ENCODE data around the gene NAA38.

NAA38 gene

DNA sequence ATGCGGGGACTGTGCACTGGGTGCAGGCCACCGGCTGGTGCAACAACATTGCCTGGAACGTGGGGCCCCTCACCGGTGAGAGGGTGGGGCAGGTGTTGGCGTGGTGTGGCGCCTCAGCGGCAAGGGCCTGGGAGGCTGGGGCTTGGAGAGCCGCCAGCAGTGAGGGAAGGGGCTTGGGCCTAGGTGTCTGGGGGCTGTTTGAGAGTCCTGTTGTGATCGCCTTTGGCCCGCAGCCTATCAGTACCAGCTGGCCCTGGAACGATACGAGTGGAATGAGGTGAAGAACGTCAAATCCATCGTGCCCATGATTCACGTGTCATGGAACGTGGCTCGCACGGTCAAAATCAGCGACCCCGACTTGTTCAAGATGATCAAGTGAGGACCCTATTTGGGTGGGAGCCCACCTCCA, 5.1 kb downstream of the NAA38 start:
- Histone ChIP-seq H3K4me1 (peaks cover 16% of the 10 kb centered on the region), H3K9me3 (no peaks in the 10 kb centered on the region), H3K27me3 (ENCODE audit: low read depth) (no peaks in the 10 kb centered on the region), H3K4me3 (no peak overlapping the region), H3K36me3 (replicated peaks) (peaks cover 39% of the 10 kb centered on the region)
- in situ Hi-C loops (cut with MboI; ENCODE audit: low sequenced_read_pairs), result no loop called here
- DNase-seq (ENCODE audit: low spot score in 2 of 2), result no peak

DNA sequence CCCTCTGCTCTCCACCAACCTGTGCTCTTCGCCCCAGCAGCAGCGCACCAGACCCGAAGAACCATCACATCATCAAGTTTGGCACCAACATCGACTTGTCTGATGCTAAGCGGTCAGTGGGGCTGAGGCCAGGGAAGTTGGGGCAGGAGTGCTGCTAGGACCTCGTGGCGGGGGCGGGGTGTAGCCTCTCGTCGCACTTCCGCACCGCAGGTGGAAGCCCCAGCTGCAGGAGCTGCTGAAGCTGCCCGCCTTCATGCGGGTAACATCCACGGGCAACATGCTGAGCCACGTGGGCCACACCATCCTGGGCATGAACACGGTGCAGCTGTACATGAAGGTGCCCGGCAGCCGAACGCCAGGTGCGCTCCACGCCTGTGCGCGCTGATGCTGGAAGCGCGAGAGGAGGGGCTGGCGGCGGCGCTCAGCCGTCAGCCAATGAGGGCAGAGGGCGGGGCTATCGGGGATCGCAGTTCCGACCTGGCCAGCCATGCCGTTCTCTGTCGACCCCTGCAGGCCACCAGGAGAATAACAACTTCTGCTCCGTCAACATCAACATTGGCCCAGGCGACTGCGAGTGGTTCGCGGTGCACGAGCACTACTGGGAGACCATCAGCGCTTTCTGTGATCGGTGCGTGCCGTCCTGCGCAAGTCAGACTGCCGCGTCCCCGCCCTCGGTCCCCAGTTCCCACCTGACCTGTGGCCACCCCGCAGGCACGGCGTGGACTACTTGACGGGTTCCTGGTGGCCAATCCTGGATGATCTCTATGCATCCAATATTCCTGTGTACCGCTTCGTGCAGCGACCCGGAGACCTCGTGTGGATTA, 5.7 kb downstream of the NAA38 start:
- Histone ChIP-seq H3K4me1 (peaks cover 16% of the 10 kb centered on the region), H3K9me3 (no peaks in the 10 kb centered on the region), H3K4me3 (peak overlapping the region; percentile 17), H3K27me3 (ENCODE audit: low read depth) (no peaks in the 10 kb centered on the region), H3K36me3 (replicated peaks) (peaks cover 39% of the 10 kb centered on the region)
- in situ Hi-C loops (cut with MboI; ENCODE audit: low sequenced_read_pairs), result no loop called here
- peak; percentile 90 to 96 for DNase-seq (ENCODE audit: low spot score in 2 of 2)

DNA sequence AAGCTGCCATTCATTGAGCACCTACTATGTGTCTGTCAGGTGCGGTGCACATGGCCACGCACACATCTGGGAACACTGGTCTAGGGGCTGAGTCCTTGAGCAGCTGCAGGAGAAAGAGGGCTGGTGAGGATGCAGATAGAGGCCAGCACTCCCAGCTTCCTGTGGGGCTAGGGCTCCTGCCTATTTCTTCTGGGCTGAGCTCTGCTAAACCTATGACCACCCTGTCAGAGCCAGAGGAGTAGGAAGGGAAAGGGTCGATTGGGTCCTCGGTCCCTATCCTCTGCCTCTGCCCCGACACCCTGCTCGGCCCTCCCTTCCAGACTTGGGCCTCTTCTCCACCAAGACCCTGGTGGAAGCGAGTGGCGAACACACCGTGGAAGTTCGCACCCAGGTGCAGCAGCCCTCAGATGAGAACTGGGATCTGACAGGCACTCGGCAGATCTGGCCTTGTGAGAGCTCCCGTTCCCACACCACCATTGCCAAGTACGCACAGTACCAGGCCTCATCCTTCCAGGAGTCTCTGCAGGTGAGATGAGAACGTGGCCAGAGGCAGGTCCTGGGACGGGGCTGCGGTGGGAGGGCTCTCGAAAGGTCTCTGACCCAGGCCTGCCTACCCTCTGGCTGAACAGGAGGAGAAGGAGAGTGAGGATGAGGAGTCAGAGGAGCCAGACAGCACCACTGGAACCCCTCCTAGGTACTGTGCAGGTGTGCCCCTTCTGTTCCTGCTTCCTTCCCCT, 6.5 kb downstream of the NAA38 start:
- in situ Hi-C loops (cut with MboI; ENCODE audit: low sequenced_read_pairs), result no loop called here
- peaks cover 39% of the 10 kb centered on the region for H3K36me3 ChIP-seq (replicated peaks)
- no peak for DNase-seq (ENCODE audit: low spot score in 2 of 2)
- H3K4me3 ChIP-seq, result no peak overlapping the region; the same call in 1 of the 2 replicates
- H3K4me1 ChIP-seq, result peaks cover 10% of the 10 kb centered on the region
- no peaks in the 10 kb centered on the region for H3K9me3 ChIP-seq
- H3K27me3 ChIP-seq (ENCODE audit: low read depth), result no peaks in the 10 kb centered on the region

DNA sequence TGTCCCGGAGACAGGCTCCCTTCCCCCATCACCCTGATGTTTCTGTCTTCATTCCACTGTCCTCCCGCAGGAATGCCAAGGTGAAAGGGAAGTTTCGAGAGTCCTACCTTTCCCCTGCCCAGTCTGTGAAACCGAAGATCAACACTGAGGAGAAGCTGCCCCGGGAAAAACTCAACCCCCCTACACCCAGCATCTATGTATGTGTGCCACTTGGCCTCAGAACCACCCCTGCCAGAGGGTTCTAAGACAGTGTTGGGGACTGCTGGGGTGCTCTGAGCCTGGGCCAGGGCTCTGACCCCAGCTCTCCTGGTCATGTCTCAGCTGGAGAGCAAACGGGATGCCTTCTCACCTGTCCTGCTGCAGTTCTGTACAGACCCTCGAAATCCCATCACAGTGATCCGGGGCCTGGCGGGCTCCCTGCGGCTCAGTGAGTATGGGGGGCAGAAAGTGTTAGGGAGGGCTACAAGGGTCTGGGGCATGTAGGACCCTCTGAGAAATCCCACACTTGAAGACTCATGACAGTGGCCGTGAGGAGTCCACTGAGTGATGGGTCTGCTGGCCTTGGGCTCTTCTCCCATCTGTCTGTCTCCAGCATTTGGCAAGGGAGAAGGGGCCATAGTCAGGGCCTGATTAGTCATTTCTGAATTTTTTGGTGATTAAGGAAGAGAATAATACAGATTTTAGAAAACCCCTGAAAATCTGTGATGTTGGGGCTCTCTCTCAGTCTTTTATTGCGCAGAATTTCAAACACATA, 7.4 kb downstream of the NAA38 start:
- Histone ChIP-seq H3K4me1 (peaks cover 5% of the 10 kb centered on the region; the same call in 1 of the 2 replicates), H3K36me3 (replicated peaks) (peaks cover 41% of the 10 kb centered on the region), H3K9me3 (no peaks in the 10 kb centered on the region), H3K4me3 (no peak overlapping the region), H3K27me3 (ENCODE audit: low read depth) (no peaks in the 10 kb centered on the region)
- in situ Hi-C loops (cut with MboI; ENCODE audit: low sequenced_read_pairs), result no loop called here
- DNase-seq (ENCODE audit: low spot score in 2 of 2), result no peak

DNA sequence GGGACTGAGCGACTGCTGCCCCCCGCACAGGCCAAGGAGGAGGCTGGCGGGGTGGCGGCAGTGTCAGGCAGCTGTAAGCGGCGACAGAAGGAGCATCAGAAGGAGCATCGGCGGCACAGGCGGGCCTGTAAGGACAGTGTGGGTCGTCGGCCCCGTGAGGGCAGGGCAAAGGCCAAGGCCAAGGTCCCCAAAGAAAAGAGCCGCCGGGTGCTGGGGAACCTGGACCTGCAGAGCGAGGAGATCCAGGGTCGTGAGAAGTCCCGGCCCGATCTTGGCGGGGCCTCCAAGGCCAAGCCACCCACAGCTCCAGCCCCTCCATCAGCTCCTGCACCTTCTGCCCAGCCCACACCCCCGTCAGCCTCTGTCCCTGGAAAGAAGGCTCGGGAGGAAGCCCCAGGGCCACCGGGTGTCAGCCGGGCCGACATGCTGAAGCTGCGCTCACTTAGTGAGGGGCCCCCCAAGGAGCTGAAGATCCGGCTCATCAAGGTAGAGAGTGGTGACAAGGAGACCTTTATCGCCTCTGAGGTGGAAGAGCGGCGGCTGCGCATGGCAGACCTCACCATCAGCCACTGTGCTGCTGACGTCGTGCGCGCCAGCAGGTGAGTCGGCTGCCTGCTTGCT, 8.1 kb downstream of the NAA38 start:
- Histone ChIP-seq H3K4me1 (peaks cover 5% of the 10 kb centered on the region; the same call in 1 of the 2 replicates), H3K9me3 (no peaks in the 10 kb centered on the region), H3K36me3 (replicated peaks) (peaks cover 41% of the 10 kb centered on the region), H3K4me3 (no peak overlapping the region), H3K27me3 (ENCODE audit: low read depth) (no peaks in the 10 kb centered on the region)
- DNase-seq (ENCODE audit: low spot score in 2 of 2), result no peak
- in situ Hi-C loops (cut with MboI; ENCODE audit: low sequenced_read_pairs), result no loop called here

DNA sequence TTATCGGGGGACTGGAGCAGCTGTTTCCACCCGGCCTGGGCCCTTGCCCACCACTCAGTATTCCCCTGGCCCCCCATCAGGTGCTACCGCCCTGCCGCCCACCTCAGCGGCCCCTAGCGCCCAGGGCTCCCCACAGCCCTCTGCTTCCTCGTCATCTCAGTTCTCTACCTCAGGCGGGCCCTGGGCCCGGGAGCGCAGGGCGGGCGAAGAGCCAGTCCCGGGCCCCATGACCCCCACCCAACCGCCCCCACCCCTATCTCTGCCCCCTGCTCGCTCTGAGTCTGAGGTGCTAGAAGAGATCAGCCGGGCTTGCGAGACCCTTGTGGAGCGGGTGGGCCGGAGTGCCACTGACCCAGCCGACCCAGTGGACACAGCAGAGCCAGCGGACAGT, 8.6 kb downstream of the NAA38 start:
- H3K4me3 ChIP-seq, result no peak overlapping the region
- in situ Hi-C loops (cut with MboI; ENCODE audit: low sequenced_read_pairs), result no loop called here
- no peaks in the 10 kb centered on the region for H3K9me3 ChIP-seq
- no peaks in the 10 kb centered on the region for H3K27me3 ChIP-seq (ENCODE audit: low read depth)
- H3K4me1 ChIP-seq, result peaks cover 5% of the 10 kb centered on the region; the same call in 1 of the 2 replicates
- peaks cover 41% of the 10 kb centered on the region for H3K36me3 ChIP-seq (replicated peaks)
- no peak for DNase-seq (ENCODE audit: low spot score in 2 of 2)

DNA sequence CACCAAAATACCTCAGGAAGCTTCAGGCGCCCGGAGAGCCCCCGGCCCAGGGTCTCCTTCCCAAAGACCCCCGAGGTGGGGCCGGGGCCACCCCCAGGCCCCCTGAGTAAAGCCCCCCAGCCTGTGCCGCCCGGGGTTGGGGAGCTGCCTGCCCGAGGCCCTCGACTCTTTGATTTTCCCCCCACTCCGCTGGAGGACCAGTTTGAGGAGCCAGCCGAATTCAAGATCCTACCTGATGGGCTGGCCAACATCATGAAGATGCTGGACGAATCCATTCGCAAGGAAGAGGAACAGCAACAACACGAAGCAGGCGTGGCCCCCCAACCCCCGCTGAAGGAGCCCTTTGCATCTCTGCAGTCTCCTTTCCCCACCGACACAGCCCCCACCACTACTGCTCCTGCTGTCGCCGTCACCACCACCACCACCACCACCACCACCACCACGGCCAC, 9.2 kb downstream of the NAA38 start:
- H3K36me3 ChIP-seq (replicated peaks), result peaks cover 41% of the 10 kb centered on the region
- no peak overlapping the region for H3K4me3 ChIP-seq
- H3K4me1 ChIP-seq, result peaks cover 5% of the 10 kb centered on the region; the same call in 1 of the 2 replicates
- H3K9me3 ChIP-seq, result no peaks in the 10 kb centered on the region
- H3K27me3 ChIP-seq (ENCODE audit: low read depth), result no peaks in the 10 kb centered on the region
- in situ Hi-C loops (cut with MboI; ENCODE audit: low sequenced_read_pairs), result no loop called here
- no peak for DNase-seq (ENCODE audit: low spot score in 2 of 2)

DNA sequence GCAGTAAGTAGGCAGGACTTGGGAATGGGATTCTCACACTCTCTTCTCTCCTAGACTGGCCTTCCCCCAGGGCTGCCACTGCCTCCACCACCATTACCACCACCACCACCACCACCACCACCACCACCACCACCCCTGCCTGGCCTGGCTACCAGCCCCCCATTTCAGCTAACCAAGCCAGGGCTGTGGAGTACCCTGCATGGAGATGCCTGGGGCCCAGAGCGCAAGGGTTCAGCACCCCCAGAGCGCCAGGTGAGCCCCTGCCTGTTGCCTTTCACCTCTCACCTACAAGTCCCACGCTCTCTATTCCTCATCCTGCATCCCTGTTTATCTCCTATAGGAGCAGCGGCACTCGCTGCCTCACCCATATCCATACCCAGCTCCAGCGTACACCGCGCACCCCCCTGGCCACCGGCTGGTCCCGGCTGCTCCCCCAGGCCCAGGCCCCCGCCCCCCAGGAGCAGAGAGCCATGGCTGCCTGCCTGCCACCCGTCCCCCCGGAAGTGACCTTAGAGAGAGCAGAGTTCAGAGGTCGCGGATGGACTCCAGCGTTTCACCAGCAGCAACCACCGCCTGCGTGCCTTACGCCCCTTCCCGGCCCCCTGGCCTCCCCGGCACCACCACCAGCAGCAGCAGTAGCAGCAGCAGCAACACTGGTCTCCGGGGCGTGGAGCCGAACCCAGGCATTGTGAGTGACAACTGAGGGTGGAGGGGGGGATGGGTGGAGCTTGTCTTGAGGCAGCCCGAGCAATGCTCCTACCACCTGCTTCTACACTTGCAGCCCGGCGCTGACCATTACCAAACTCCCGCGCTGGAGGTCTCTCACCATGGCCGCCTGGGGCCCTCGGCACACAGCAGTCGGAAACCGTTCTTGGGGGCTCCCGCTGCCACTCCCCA, 10.3 kb downstream of the NAA38 start:
- Histone ChIP-seq H3K27me3 (ENCODE audit: low read depth) (no peaks in the 10 kb centered on the region), H3K4me3 (no peak overlapping the region), H3K9me3 (no peaks in the 10 kb centered on the region), H3K4me1 (peaks cover 5% of the 10 kb centered on the region; the same call in 1 of the 2 replicates), H3K36me3 (replicated peaks) (peaks cover 30% of the 10 kb centered on the region)
- in situ Hi-C loops (cut with MboI; ENCODE audit: low sequenced_read_pairs), result no loop called here
- no peak for DNase-seq (ENCODE audit: low spot score in 2 of 2)

DNA sequence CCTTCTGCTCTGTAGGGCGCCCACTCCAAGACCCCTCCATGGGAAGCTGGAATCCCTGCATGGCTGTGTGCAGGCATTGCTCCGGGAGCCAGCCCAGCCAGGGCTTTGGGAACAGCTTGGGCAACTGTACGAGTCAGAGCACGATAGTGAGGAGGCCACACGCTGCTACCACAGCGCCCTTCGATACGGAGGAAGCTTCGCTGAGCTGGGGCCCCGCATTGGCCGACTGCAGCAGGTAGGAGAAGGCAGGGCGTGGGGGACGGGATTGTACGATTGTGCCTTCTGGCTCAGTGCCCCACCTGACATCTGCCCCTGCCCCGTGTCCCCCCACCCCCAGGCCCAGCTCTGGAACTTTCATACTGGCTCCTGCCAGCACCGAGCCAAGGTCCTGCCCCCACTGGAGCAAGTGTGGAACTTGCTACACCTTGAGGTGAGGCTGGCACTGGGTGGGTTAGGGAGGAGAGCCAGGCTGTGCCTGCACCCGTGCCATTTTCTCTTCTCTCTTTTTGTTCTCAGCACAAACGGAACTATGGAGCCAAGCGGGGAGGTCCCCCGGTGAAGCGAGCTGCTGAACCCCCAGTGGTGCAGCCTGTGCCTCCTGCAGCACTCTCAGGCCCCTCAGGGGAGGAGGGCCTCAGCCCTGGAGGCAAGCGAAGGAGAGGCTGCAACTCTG, 11.2 kb downstream of the NAA38 start:
- no peak overlapping the region for H3K4me3 ChIP-seq
- peaks cover 3% of the 10 kb centered on the region for H3K4me1 ChIP-seq
- H3K36me3 ChIP-seq (replicated peaks), result peaks cover 21% of the 10 kb centered on the region
- no peak for DNase-seq (ENCODE audit: low spot score in 2 of 2)
- in situ Hi-C loops (cut with MboI; ENCODE audit: low sequenced_read_pairs), result no loop called here
- no peaks in the 10 kb centered on the region for H3K9me3 ChIP-seq
- H3K27me3 ChIP-seq (ENCODE audit: low read depth), result no peaks in the 10 kb centered on the region

DNA sequence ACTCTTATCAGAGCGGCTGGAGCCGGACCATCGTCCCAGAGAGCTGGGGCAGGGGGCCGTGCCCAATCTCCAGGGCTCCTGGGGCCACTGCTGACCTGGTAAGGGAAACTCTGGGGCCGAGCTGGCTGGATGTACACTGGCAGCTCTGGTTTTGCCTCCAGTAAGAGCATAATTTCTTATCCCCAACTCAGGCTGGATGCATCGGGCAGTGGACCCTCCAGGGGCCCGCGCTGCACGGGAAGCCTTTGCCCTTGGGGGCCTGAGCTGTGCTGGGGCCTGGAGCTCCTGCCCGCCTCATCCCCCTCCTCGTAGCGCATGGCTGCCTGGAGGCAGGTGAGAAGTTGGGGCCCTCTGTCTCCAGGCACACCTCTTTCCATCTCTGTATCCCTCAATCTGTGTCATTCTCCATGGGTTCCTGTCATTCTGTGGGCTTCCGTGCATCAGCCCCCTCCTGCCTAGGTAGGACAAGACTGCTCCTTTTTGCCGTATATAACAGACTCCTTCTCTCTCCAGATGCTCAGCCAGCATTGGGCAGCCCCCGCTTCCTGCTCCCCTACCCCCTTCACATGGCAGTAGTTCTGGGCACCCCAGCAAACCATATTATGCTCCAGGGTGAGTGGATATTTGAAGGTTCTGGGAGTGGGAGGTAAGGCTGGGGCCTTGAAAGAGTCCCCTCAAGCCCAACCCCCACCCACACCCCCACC, 11.8 kb downstream of the NAA38 start:
- Histone ChIP-seq H3K27me3 (ENCODE audit: low read depth) (no peaks in the 10 kb centered on the region), H3K36me3 (replicated peaks) (peaks cover 20% of the 10 kb centered on the region), H3K4me3 (peak overlapping the region; percentile 76), H3K4me1 (peaks cover 9% of the 10 kb centered on the region), H3K9me3 (no peaks in the 10 kb centered on the region)
- in situ Hi-C loops (cut with MboI; ENCODE audit: low sequenced_read_pairs), result no loop called here
- DNase-seq (ENCODE audit: low spot score in 2 of 2), result no peak

DNA sequence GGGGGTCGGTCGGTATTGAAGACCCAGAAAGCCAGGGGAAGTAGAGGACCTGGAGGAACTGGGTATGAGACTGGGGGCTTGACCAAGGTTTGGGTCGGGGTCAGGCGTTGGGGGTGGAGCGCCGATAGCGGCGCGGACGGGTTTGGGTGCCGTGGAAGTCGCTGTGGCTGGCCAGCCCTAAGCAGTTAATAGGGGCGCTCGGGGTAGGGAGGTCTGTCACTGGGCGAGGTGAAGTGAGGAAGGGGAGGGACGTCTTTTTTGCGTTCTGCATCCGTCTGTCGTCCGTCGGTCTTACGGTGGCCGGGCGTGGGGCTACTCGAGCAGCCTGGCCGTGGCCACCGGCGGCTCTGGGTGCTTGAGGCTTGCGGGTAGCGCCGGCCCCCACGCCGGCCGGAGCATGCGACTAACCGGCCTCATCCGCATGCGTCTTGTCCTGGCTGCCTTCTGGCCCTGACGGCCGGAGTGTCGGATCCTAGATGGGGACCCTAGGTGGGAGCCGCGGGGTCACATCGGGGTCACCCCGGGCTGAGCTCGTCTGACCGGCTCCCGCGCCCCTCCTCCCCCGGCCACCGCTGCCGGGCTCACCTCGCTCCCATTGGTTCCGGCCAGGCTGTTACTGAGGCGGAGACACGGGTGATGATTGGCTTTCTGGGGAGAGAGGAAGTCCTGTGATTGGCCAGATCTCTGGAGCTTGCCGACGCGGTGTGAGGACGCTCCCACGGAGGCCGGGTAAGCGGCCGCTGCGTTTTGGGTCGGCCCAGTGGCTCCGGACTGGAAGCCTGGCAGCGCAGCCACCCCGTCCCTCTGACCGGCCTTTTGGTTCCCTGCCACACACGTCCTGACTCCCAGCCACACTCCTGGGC, 12.8 kb downstream of the NAA38 start:
- H3K27me3 ChIP-seq (ENCODE audit: low read depth), result no peaks in the 10 kb centered on the region
- peaks cover 14% of the 10 kb centered on the region for H3K36me3 ChIP-seq (replicated peaks)
- peak overlapping the region; percentile 76 for H3K4me3 ChIP-seq
- in situ Hi-C loops (cut with MboI; ENCODE audit: low sequenced_read_pairs), result no loop called here
- DNase-seq (ENCODE audit: low spot score in 2 of 2), result peak; percentile 92 to 94
- H3K9me3 ChIP-seq, result no peaks in the 10 kb centered on the region
- H3K4me1 ChIP-seq, result peaks cover 18% of the 10 kb centered on the region
